Memory B cell (primary cell): Measurements from ENCODE around the gene PLAU.

ENCODE experiments used
- ATAC-seq: fragments of 150-1000 bp; cut with Tn5 transposase; 2 replicates; pipeline ENCODE4 v1.10.0; 2021; ENCODE audit warnings: low read depth, mild to moderate bottlenecking, moderate library complexity
- DNase-seq, 2 donors: peaks; one replicate each; pipeline ENCODE4 v3.0.0; 2022; ENCODE audit warnings: low spot score in 2 of 2
- H3K27ac Mint-ChIP-seq: one replicate; pipeline ENCODE4 v1.8.0; 2022; ENCODE audit warnings: mild to moderate bottlenecking, moderate library complexity, mixed read lengths
- H3K27me3 Mint-ChIP-seq: one replicate; pipeline ENCODE4 v1.8.0; 2022; ENCODE audit warnings: mixed read lengths
- H3K36me3 Mint-ChIP-seq: one replicate; pipeline ENCODE4 v1.8.0; 2022; ENCODE audit warnings: mild to moderate bottlenecking, mixed read lengths
- H3K4me1 Mint-ChIP-seq: one replicate; pipeline ENCODE4 v1.8.0; 2022; ENCODE audit warnings: mixed read lengths
- H3K4me3 Mint-ChIP-seq: one replicate; pipeline ENCODE4 v1.8.0; 2022; ENCODE audit warnings: mild to moderate bottlenecking, moderate library complexity, mixed read lengths
- H3K9me3 Mint-ChIP-seq: one replicate; pipeline ENCODE4 v1.8.0; 2022; ENCODE audit warnings: mixed read lengths

Gene PLAU

DNA sequence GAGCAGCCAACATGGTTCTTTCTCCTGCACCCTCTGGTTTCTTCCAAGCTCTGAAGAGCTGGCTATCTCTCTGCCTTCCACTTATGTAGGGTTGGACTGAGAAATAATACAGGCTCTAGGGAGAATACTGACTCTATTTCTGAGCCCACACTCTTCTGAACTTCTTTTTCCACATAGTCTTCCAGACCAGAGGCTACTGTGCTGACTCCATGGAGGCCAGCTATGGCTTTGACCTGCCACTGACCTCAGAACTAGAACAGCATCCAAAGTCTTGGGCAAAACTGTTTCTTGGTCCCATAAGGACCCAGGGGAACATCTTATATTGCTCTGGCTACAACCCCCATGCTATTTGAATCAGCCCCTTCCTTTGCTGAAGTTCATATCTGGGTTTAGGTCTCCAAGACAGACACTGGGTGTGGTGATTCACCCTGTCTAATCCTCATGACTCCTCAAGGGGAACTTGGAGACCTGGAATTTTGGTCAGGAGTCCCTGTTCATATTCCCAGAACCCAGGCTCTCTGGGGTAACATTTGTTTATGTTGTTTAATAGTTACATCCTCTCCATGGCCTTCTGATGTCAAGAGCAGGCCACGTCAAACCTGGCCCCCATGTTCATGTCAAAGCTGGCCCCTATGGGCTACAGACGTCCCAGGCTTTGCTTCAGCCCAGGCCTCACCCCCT is 12.1 kb upstream of the PLAU start:
- DNase-seq (no peak), ATAC-seq (no peak)
- no peak overlapping the region for H3K4me3 Mint-ChIP-seq
- H3K4me1 Mint-ChIP-seq = peaks cover 5% of the 10 kb centered on the region
- no peaks in the 10 kb centered on the region for H3K27me3 Mint-ChIP-seq
- H3K27ac Mint-ChIP-seq = no peak overlapping the region
- H3K36me3 Mint-ChIP-seq = no peaks in the 10 kb centered on the region
- H3K9me3 Mint-ChIP-seq = no peaks in the 10 kb centered on the region

DNA sequence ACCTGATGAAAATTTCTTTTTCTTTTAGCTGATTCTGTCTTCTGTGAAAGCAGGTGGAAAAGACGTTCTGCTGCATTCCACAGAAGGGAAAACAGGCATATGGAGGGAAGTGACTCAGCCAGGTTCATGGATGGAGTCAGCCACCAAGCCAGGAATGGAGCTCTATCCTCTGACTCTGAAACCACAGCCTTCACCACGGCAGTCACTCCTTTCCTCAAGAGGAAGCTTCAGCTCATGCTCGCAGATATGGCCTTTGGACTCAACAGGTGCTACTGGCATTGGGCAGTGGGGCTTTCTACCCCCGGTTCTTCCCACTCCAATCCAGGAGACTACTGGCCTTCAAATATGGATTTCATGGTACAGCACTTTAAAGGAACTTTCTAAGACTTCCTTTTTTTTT is 11.5 kb upstream of the PLAU start:
- Mint-ChIP-seq H3K36me3 (no peaks in the 10 kb centered on the region), H3K9me3 (no peaks in the 10 kb centered on the region), H3K4me1 (peaks cover 5% of the 10 kb centered on the region), H3K4me3 (no peak overlapping the region), H3K27me3 (no peaks in the 10 kb centered on the region), H3K27ac (no peak overlapping the region)
- DNase-seq (no peak), ATAC-seq (no peak)

DNA sequence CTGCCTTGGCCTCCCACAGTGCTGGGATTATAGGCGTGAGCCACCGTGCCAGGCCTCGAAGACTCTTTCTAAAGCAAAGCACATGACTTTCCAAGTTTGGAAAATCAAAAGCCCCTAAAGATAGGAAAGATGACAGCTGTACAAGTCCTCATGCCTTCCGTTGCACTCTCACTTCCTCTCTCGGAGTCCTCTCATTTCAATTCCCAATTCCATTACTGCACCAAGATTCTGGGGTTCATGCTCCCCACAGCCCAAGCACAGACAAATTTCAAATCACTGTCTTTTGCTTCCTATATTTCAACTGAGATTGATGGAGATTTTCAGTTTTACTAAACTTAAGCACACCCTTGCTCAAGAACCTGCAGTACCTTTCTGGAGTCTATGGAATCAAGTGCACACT is 10.9 kb upstream of the PLAU start:
- Mint-ChIP-seq H3K4me3 (no peak overlapping the region), H3K27me3 (no peaks in the 10 kb centered on the region), H3K4me1 (peaks cover 5% of the 10 kb centered on the region), H3K36me3 (no peaks in the 10 kb centered on the region), H3K27ac (no peak overlapping the region), H3K9me3 (no peaks in the 10 kb centered on the region)
- ATAC-seq = no peak
- DNase-seq = no peak

DNA sequence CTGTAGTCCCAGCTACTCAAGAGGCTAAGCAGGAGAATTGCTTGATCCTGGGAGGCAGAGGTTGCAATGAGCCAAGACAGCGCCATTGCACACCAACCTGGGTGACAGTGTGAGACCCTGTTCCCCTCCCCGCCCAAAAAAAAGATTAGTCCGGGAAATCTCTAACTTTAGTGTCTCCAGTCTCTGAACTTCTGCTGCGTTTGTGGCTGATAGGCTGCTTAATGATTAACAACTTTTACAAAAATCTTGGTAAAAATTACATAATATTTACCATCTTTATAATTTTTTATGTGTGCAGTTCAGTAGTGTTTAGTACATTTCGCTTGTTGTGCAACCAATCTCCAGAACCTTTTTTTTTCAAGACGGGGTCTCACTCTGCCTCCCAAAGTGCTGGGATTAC is 9.7 kb upstream of the PLAU start:
- H3K9me3 Mint-ChIP-seq = no peaks in the 10 kb centered on the region
- peaks cover 1% of the 10 kb centered on the region for H3K27me3 Mint-ChIP-seq
- DNase-seq = no peak
- H3K27ac Mint-ChIP-seq = no peak overlapping the region
- no peaks in the 10 kb centered on the region for H3K36me3 Mint-ChIP-seq
- ATAC-seq = no peak
- no peak overlapping the region for H3K4me3 Mint-ChIP-seq
- peaks cover 5% of the 10 kb centered on the region for H3K4me1 Mint-ChIP-seq

DNA sequence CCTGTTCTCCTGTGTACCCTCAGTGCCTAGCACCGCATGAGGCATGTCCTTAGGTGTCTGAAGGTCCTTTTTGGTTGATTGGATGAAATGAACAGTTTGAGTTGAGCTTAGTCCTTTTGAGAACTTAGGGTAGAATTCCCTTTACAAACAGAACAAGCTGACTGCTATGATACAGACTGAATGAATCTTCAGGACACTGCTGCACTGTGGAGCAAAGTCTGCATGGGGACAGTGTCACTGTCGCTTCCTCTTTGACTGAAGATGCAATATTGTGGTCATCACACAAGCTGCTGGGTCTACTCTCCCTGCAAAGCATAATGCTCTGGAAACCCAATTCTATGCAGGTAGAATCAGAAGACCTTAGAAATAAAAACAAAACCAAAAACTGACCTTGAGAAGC is 8.6 kb upstream of the PLAU start:
- peaks cover 4% of the 10 kb centered on the region for H3K27me3 Mint-ChIP-seq
- no peaks in the 10 kb centered on the region for H3K9me3 Mint-ChIP-seq
- ATAC-seq = no peak
- peaks cover 5% of the 10 kb centered on the region for H3K4me1 Mint-ChIP-seq
- peak overlapping the region; percentile 33 for H3K27ac Mint-ChIP-seq
- DNase-seq = no peak
- H3K36me3 Mint-ChIP-seq = no peaks in the 10 kb centered on the region
- no peak overlapping the region for H3K4me3 Mint-ChIP-seq

DNA sequence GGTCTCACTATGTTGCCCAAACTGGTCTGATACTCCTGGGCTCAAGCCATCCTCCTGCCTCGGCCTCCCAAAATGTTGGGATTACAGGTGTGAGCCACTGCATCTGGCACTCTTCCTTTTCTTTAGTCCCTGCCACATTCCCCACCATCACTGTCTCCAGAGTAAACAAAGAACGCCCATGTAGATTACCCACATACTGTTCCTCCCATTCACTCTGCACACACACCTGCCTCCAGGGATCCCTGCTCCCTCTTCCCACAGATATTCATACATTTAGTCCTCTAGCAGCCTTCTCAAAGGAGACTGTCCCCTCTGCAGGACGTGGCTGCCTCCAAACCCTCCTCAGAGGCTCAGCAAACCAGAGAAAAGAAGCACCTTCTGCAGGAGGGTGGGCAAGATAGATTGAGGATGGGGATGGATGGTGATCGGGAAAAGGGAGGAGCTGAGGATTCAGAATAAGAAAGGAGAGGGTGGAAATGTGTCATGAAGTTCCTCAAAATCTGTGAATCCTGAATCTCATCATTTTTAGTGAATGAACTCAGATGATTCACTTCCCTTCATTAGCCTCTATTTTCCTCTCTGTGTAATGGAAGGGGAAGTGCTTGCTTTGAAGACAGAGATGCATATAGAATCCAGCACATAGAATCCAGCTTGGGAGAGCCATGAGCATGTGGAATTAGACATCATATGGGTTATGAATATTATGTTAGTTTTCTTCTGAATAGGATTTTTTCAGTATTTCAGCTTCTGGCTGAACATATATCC is 5.5 kb upstream of the PLAU start:
- Mint-ChIP-seq H3K4me3 (no peak overlapping the region), H3K36me3 (no peaks in the 10 kb centered on the region), H3K27me3 (peaks cover 7% of the 10 kb centered on the region), H3K27ac (no peak overlapping the region), H3K9me3 (no peaks in the 10 kb centered on the region), H3K4me1 (peaks cover 12% of the 10 kb centered on the region)
- no peak for ATAC-seq
- no peak for DNase-seq

DNA sequence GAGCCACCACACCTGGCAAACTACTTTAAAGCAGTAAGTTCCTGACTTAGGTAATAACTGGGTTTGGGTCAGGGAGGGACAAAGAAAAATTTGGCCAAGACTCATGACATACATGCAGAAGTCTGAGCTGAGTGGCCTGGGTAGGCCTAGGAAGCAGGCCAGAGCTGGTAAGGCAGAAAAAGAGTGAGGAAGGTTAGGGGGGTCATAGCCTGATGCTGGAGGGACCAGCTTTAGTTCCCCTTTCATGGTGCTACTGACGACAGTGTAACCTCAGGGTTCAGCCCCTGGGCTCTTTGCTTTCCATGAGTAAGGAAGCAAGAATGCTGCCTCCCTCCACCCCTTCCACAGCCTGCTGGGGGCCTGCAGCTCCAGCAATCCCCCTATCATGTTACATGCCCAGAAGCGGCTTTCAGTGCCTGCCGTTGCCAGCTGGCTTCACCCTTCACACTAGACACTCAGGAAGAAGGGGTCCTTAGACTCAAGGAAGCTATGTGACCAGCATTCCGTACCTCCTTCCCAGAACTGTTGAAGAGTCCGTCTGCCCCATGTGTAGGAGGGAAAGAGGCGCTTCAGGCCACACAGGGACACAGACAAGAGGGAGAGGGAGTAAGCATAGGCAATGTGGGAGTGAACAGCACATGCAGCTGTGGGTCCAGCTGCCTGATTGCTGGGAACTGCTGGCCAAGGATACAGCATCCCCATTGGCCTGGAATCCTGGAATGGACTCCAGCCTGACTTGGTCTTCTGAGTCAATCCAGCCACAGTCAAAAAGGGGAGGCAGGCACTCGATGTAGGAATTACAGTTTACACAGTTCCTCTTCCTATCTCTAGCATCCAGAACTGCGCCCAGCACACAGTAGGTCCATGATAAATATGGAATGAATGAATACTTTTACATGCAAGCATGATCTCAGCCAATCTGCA is 4.1 kb upstream of the PLAU start:
- no peak for DNase-seq
- Mint-ChIP-seq H3K4me3 (no peak overlapping the region), H3K27me3 (peaks cover 10% of the 10 kb centered on the region), H3K36me3 (no peaks in the 10 kb centered on the region), H3K27ac (no peak overlapping the region), H3K9me3 (no peaks in the 10 kb centered on the region), H3K4me1 (peaks cover 18% of the 10 kb centered on the region)
- ATAC-seq = no peak

DNA sequence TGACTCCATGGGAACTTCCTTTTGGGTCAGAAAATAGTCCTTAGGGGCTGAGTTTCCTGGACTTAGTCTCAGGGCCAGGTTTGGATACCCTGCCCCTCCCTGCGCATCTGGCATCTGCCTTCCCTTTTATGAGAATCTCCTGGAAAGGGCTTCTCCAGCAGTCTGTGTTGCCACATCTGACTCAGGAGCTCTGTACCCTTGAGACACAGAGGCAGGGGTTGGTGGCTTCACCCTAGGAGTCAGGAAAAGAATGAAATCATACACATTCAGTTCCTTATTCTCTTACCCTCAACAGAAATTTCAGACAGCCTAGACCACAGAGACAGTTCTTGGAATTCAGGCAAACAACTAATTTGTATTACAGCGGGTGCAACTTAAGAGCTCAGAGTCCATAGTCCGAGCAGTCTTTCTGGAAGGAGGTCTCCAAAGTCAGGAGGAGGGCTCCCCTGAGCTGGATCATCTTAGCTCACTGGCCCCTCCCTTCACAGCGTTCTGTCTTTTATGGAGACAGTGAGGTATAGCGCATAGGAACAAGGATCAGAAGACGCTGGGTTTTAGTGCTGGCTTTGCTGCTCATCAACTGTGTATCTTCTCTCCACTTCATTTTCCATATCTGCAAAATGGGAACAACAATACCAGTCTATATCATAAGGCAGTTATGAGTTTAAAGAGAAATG is 3.0 kb upstream of the PLAU start:
- DNase-seq (no peak), ATAC-seq (no peak)
- H3K4me3 Mint-ChIP-seq = no peak overlapping the region
- H3K27ac Mint-ChIP-seq = no peak overlapping the region
- H3K9me3 Mint-ChIP-seq = no peaks in the 10 kb centered on the region
- peaks cover 18% of the 10 kb centered on the region for H3K4me1 Mint-ChIP-seq
- H3K36me3 Mint-ChIP-seq = no peaks in the 10 kb centered on the region
- H3K27me3 Mint-ChIP-seq = peaks cover 14% of the 10 kb centered on the region

DNA sequence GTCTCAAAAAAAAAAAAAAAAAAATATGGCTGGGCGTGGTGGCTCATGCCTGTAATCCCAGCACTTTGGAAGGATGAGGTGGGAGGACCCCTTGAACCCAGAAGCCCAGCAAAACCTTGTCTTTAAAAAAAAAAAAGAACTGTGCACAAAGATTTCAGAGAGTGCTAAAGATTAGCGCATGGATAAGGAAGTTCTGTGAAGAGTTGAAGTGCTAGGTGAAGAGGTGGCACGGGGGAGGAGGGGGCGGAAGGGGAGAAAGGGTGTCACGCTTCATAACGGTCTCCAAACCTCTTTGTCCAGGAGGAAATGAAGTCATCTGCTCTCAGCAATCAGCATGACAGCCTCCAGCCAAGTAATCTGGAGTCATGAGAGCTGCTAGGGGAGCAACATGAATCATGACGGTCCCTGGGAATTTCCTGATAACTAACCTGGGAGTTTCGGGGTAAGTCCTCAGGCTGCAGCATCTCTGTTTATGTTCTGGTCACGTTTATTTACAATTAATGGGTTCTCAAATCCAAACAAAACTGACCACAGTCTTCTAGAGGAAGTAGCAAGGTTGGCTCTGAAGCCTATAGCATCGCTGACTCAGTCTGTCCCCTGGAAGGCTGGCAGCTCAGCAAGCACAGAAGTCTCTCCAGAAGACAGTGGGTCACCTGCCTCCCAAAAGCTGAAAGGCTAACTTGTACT is 1.9 kb upstream of the PLAU start:
- peaks cover 14% of the 10 kb centered on the region for H3K27me3 Mint-ChIP-seq
- DNase-seq (no peak), ATAC-seq (peak; percentile 34)
- H3K36me3 Mint-ChIP-seq = no peaks in the 10 kb centered on the region
- H3K27ac Mint-ChIP-seq = no peak overlapping the region
- peak overlapping the region; percentile 25 for H3K4me3 Mint-ChIP-seq
- peaks cover 18% of the 10 kb centered on the region for H3K4me1 Mint-ChIP-seq
- H3K9me3 Mint-ChIP-seq = no peaks in the 10 kb centered on the region

DNA sequence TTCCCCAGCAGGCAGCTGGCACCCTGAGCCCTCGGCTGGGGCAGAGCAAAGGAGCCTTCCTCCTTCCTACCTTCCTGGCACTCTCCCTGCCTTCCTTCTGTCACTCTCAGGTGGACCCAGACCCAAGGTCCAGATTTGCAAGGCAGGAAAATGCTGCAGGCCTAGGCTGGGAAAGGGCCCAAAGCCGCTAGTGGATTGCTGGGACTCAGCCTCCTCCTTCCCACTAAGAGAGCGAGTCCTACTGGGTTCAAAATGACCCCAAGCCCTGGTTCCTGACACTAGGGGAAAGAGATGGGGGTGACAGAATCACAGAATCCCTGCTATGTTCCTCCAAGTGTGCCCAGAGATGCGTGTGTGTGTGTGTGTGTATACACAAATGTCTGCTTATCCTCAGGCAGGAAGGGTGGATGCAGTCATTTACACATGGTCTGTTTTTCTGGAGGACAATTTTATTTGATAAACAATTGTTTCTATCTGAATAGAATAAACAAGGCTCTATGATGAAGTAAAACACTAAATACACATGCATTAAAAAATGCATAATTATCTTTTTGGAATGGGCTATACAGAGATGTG is 1.3 kb upstream of the PLAU start:
- Mint-ChIP-seq H3K9me3 (no peaks in the 10 kb centered on the region), H3K27me3 (peaks cover 14% of the 10 kb centered on the region), H3K4me1 (peaks cover 18% of the 10 kb centered on the region), H3K36me3 (no peaks in the 10 kb centered on the region), H3K27ac (no peak overlapping the region), H3K4me3 (no peak overlapping the region)
- ATAC-seq = no peak
- no peak for DNase-seq

DNA sequence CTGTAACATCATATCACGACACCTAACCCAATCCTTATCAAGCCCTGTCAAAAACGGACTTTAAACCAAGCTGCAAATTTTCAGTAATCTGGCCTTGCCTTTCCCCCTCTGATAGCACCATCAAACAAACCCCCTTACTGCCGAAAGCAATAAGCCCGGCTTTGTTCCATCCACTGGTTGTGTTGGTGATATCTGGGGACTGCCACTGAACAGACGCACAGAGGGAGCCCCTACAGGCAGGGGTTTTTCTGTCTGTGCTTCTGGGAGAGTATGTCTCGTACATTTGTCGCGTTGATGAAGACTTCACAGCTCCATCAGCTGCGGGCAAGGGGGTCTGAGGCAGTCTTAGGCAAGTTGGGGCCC is 550 bp upstream of the PLAU start:
- DNase-seq = no peak
- Mint-ChIP-seq H3K4me1 (peaks cover 18% of the 10 kb centered on the region), H3K36me3 (no peaks in the 10 kb centered on the region), H3K27me3 (peaks cover 14% of the 10 kb centered on the region), H3K9me3 (no peaks in the 10 kb centered on the region), H3K4me3 (peak overlapping the region; percentile 88), H3K27ac (no peak overlapping the region)
- peak; percentile 61 for ATAC-seq

DNA sequence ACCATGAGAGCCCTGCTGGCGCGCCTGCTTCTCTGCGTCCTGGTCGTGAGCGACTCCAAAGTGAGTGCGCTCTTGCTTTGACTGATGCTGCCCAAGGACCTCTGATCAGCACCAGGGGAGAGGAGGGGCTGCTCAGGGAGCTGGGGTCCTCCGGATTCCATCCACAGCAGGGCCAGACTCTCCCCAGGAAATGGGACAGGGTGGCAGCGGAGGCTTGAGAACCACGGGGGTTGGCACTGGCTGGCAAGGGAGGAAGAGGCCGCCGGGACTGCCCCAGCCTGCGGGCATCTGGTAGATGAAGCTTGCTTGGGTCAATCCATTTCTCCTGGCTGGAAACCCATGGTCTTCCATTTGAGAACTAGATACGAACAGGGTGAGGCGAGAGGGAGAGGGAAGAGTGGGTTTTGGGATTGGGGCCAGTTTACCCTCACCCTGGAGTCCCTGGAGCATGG is 647 bp downstream of the PLAU start:
- peak in 1 of 2 donors; percentile 34 for DNase-seq
- H3K27me3 Mint-ChIP-seq = peaks cover 12% of the 10 kb centered on the region
- H3K9me3 Mint-ChIP-seq = no peaks in the 10 kb centered on the region
- H3K4me3 Mint-ChIP-seq = peak overlapping the region; percentile 90
- peaks cover 22% of the 10 kb centered on the region for H3K4me1 Mint-ChIP-seq
- no peaks in the 10 kb centered on the region for H3K36me3 Mint-ChIP-seq
- no peak for ATAC-seq
- H3K27ac Mint-ChIP-seq = no peak overlapping the region

DNA sequence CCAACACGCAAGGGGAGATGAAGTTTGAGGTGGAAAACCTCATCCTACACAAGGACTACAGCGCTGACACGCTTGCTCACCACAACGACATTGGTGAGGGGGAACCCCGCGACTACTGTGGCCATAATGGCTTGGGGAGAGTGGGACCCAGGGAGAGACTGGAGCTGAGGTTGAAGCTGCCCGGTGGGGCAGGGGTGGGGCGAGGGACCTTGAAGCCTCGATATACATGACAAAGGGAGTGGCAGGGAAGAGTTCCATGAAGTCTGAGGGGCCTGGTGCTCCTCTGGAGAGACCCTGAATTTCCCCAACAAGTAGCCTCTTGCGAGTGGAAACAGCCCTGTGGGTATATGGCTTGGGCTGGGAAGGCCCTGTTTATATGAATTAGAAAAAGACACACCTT is 3.1 kb downstream of the PLAU start:
- H3K36me3 Mint-ChIP-seq = no peaks in the 10 kb centered on the region
- H3K9me3 Mint-ChIP-seq = no peaks in the 10 kb centered on the region
- peaks cover 21% of the 10 kb centered on the region for H3K4me1 Mint-ChIP-seq
- no peak for ATAC-seq
- H3K27me3 Mint-ChIP-seq = peaks cover 7% of the 10 kb centered on the region
- H3K4me3 Mint-ChIP-seq = no peak overlapping the region
- DNase-seq = no peak
- H3K27ac Mint-ChIP-seq = no peak overlapping the region
